Measurements from ENCODE around the gene MRPL23. TPM values are rescaled to one million over a fixed set of nuclear protein-coding genes. Genes with fewer than 3 reads are reported as not detected.
A peak's percentile ranks its signal among the peaks of the same experiment; 100 is the strongest.

Gene MRPL23
- total RNA-seq (ENCODE audit: insufficient read depth, low replicate concordance), result 28.6 TPM

DNA sequence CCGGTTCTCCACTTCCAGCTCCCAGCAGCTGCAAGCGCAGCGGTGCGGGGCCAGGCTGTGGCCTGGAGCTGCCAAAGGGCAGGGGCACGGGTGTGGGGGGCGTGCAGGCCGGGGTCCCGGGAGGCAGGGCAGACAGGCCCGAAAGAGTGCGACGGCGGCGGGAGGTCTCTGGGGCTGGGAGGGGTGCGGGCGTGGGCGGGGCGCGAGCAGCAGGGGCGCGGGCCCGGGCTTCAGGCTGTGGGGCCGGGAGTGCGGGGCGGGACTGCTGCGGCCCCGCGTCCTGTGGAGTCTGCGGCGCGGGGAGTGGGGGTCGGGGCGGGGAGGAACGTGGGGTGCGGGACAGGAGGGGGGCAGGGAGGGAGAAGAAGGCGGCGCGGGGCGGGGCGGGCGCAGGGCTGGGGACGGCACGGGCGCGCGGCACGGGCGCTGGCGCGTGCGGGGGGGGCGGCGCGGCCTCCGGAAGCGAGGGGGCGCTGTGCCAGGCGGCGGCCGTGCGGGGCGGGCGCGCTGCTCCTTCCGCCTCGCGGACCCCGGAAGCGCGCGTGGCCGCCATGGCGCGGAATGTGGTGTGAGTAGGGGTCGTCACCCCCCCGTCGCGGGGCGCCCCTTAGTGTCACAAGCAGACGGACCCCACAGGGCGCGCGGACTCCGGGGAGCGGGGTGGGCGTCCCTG is at the start of gene MRPL23:
Gene MRPL23 (plus strand): TSS at position 521 of the 673 bp plus-strand sequence. CDS start 31 bp downstream, at position 552.
- DNase-seq (ENCODE audit: low spot score), result no peak

DNA sequence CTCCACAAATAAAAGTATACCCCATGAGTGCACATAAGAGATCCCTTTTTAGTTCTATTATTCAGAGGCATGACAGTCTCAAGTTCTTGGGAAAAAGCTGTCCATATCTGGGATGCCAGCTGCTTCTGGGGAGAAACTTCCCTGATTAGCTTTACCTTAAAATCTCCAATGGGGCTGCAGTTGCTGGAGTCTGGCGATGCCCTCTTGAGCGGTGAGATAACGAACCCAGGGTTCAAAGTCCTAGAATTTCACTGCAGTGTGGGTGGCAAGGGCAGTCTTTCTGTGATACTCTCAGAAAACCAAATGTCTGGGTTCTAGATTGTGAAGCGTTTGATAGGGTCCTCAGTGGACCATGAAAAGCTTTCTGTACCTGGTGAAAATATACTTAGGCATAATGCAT is 48.0 kb upstream of the MRPL23 start:
- DNase-seq (ENCODE audit: low spot score), result no peak

DNA sequence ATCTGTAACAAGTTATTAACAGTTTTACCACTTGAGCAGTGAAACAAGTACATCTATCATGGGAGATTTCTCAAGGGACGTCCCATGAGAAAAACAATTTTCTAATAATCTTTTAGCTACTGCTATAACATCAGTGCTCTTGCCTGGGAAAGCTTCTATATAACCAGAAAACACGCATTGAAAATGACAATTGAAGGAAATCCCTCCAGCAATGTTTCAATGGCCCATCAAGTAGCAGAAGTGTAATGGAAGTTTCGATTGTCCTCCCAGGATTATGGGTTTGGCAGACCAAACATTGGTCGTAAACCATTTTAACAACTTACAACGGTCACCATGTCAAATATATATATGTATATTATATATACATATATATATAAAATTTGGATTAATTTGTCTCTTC is 47.4 kb upstream of the MRPL23 start:
- DNase-seq (ENCODE audit: low spot score), result no peak

DNA sequence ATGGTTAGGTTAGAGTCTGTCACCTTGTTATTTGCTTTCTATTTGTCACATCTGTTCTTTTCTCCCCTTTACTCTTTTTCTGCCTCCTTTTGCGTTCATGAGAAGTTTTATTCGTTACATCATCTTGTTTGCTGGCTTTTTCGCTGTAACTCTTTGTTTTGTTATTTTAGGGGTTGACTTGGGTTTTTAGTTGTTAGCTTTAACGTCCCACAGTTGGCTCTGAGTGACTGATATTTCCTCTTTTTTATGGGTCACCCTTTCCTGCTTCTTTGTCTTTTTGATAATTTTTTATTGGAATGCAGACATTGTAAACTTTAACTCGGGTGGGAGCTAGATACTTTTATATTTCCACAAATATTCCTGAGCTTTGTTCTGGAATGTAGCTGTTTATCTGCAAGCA is 41.0 kb upstream of the MRPL23 start:
- peak; percentile 56 for DNase-seq (ENCODE audit: low spot score)

DNA sequence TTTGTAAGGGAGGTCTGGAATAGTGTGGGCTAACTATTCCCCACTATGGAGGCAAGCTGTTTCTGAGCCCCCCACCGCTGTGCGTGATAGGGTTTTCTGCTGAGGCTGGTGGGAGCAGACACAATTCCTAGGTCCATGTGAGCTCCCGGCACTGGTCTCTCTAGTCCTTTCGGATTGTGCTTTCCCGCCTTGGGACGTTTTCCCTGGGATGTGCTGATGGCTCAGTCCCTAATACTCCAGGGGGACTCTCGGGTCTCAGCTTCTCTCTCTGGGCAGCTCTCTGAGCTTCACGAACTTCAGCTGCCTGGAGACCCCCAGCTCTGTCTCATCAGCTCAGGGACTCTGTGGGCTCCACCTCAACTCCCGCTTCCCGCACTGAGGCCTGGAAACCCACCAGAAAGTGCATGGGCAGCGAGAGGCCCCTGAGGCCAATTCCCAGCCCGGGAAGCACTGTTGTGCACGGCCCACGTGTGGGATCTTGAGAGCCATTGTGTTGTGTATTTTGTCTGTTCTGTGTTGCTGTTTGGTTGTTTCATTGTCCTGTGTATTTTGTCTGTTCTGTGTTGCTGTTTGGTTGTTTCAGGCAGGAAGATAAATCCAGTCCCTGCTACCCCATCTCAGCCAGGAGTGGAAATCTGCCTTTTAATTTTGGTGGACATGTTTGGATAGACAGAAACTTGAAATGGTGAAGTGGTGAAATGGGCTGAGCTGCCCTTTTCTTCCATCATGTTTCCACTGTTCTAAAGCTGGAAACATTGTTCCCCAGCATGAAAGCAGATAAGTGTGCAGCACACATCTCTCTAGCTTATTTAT is 40.3 kb upstream of the MRPL23 start:
- DNase-seq (ENCODE audit: low spot score), result no peak

DNA sequence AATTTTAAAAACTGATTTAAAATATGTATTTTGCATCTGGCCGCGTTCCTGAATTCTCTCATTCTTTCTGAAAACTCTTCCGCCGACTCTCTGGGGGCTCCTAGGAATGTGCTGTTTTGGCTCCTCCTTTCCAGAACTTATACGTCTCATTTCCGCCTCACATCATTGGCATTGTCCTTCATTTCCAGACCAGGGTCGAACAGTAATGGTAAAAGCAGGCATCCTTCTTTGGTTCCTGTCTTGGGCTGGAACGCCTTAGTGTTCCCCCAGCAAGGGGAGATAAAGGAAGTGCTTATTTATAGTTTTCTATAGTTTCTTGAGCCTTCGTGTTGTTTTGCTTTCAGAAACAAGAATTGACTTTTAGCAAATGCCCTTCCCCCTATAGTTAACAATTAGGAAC is 38.5 kb upstream of the MRPL23 start:
- DNase-seq (ENCODE audit: low spot score), result peak; percentile 85

DNA sequence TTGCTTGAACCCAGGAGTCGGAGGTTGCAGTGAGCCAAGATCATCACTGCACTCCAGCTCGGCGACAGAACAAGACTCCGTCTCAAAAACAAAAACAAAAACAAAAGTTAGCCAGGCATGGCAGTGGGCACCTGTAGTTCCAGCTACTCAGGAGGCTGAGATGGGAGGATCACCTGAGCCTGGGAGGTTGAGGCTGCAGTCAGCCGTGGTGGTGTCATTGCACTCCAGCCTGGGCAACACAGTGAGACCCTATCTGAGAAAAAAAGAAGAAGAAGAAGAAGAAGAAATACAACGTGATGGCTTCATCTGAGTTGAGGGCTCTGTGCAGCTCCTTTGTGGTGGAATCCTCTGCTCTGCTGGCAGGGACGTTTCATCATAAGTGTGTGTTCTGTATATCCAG is 37.6 kb upstream of the MRPL23 start:
- no peak for DNase-seq (ENCODE audit: low spot score)

DNA sequence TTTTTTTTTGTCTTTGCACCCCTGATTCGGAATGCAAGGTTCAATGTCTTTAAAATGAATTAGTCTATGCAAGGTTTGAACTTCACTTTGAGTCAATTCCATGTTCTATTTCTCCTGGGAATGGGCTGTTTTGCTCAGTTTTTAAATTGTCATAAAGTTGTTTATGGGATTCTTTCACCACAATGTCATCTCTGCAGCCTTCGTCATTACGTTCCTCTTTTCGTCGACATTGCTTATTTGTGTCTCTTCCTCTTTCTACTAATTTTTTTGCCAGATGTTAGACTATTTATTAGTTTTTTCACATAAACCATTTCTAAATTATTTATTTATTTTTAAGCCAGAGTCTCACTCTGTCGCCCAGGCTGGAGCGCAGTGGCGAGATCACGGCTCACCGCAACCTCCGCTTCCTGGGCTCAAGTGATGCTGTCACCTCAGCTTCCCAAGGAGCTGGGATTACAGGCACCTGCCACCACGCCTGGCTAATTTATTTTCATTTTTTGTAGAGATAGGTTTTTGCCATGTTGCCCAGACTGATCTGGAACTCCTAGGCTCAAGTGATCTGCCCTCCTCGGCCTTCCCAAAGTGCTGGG is 34.7 kb upstream of the MRPL23 start:
- DNase-seq (ENCODE audit: low spot score), result no peak

DNA sequence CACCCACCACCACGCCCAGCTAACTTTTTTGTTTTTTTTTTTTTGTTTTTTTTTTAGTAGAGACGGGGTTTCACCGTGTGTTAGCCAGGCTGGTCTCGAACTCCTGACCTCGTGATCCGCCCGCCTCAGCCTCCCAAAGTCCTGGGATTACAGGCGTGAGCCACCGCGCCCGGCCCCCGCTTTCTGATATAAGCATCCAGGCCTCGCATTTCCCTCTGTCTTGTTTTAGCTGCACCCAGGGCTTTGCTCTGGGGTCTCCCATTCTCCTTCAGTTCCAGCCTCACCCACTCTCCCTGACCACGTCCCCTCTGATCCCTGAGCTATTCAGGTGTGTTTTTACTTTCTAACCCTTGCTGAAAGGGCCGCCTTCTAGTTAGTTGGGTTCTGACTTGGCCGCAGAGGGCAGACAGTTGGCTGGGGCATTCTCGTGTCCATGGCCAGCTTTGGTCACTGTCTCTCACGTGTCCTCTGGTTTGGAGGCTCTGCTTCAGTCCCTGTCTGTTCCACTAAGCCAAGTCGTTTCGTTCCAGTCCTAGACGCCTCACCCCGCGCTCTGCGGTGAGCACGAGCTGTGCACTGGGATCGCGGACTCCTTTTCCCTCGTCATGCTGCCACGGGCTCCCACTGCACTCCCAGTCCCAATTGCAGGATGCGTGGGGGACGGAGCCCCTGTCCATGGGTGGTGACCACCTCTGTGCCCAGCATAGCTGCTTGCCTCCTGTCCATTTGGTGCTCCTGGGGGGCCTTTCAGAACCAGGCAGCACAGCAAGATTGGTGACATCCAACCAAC is 33.7 kb upstream of the MRPL23 start:
- no peak for DNase-seq (ENCODE audit: low spot score)

DNA sequence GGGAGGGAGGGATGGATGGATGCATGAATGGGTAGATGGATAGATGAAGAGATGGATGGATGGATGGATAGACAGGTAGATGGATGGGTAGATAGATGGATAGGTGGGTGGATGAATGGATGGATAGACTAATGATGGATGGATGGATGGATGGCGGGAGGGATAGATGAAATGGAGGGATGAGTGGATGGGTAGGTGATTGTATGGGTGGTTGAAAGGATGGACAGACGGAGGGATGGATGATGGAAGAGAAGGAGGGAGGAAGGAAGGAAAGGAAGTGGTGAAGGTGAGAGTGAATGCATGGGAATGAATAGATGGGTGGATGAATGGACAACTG is 31.4 kb upstream of the MRPL23 start:
- DNase-seq (ENCODE audit: low spot score), result no peak

DNA sequence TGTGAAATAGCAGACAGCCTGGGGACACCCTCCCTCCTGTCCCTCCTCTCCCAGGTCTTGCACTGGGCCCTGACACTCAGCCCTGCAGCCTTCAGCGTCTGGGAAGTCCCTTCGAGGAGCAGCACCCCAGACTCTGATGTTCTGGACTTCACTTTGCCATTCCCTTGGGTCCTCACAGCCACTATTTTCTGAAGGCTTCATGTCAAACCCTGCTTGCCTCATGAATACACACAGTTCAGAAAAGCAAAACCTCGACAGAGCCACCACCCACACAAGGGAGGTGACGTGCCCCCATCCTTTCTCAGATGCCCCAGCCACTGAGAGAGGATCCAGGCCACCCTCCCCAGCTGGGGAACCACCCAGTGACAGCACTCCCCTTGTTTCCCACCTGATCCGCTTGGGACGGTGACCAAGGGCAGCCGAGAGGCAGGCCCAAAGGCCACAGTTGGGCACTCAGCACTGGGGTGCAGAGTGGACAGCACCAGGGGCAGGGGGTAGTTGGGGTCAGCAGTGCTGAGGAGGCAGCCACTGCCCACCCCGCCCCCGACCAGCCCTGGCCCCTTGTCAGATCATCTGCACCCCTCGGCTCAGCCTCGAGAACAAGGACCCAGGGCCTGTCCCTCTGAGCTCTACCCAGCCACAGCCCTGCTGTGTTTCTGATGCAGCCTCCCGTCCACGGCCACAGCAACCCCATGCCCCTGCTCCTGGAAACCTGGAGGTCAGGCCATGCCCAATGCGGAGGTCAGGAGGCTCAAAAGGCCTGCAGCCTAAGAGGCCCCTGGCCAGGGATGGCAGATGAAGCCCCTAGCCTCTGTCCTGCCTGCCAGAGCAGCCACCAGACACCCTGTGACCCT is 30.8 kb upstream of the MRPL23 start:
- DNase-seq (ENCODE audit: low spot score), result no peak

DNA sequence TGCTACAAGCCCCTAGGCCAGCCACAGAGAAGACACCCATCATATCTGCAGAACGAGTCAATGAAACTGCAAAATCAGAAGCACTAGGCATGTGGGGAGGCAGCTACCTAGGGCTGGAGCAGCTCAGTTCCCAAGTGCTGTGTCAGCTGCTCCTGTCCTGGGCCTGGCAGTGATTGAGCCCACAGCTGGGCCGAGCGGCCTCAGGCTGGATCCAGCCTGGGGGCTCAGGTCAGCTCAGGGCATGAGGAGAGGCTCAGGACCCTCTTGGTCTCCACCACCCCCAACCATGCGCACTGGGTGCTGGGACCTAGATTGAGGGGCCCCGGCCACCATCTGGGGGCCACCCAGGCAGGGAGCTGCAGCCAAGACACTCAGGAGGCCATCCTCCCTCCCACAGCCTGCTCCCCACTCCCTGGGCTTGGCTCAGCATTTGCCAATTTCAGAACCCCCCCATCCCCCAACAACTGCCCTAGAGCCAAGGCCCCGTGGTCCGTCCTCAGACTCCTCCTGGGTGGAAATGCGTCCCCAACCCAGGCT is 30.1 kb upstream of the MRPL23 start:
- no peak for DNase-seq (ENCODE audit: low spot score)

DNA sequence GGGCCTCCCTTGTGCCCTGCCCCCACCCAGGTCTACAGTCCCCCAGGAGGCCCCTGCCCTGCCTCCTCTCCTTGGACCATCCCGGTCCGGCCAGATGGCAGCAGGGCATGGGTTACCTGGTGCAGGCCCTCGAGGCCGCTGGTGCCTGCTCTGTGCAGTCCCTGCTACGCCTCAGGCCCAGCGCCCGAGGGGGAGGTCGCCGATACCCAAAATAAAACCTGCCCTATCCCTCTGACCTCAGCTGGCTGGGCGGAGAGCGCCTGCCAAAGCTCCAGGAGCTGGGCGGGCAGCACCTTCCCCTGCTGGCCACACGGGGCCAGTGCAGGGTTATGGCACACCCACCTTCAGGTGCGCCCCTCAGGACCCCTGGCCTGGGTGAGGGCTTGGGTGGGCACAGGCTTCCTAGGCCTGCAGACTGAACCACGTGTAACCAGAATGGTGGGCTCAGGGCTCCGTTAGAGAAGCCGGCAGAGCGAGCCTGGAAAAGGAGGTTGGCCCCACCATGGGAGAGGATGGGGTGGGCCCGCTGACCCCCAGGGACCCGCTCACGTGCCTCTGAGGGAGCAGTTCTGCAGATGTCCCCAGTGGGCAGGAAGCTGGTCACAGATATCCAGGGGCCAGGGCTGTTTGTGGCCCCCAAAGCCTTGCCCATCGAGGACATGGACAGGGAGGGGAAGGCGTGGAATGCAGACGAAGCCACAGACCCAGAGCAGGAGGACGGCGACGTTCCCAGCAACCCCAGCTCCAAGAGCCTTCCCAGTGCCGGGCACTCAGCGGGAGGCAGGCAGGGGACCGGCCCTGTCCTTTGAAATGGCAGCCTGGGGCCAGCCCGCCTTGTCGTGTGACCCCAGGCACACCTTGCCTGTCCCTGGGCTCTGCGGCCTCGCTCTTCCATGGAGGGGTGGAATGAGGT is 29.4 kb upstream of the MRPL23 start:
- no peak for DNase-seq (ENCODE audit: low spot score)

DNA sequence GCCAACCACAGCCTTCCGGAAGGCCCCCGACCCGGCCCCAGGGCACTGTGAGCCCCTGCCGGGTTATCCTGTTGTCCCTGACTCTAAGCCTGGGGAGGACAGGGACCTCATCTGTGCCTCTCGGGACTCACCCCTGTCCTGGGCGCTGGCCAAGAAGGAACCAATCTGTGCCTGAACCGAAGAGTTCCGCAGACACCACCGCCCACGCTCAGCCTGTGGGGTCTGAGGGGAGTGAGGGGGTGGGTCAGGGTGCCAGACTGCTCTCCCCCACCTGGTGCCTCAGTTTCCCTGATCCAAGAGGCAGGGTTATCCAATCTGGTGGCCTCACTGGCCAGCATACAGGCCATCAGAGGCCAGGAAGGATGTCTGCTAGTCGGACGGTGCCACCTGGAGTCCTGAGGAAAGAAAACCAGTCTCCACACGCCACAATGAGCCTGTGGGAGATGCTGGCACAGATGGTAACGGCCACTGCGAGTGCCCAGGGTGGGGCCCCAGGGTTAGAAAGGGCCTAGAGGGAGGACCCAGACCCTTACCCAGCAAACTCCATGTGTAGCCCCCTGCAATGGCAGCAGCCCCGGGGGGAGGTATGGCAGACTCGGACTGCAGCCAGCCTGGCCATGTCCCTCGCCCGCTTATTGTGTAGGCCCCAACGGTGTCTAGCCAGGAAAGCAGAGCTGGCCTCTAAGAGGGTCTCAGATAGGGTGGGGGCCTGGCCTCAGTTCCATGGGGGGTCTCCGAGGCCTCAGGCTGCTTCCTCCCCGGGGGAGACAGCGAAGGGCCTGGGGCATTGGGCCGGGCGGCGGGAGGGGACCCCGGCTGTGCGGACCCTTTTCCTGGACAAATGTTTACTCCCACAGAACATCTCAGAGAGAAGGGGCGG is 28.5 kb upstream of the MRPL23 start:
- no peak for DNase-seq (ENCODE audit: low spot score)

DNA sequence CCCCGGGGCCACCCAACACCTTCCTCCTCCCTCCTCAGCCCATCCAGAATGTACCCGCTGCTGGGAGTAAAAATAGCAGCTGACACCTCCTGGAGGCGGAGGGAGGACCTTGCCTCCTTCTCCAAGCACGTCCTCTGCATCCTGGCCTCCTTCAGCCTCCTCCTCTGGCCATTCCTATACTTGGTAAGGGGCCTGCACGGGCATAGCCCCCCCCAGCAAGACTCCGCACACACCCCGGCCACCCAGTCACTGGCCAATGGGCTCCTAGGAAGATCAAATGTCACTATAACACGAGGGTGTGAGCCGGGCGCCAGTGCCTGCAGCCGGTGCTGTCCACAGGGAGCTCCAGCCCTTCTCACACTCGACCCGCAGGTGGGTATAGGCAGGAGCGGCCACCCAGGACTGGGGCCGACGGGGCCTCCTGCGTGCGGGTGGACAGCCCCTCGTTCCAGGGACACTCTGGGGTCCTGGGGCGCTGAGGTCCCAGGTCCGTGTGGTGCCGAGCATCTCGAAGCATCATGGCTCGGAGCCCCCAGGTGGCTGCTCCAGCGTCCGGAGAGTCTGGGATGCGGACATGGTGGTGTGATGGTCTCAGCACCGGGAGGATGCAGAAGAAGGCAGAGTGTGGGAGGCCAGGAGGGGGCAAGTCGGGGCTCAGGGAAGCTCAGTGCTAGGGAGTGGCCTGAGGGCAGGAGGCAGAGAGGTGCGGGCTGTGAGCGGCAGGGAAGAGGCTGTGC is 27.6 kb upstream of the MRPL23 start, which contains the start of gene TNNT3:
Gene TNNT3 (plus strand): TSS at position 313 of the 737 bp plus-strand sequence. CDS start 3,172 bp downstream, outside the sequence.
- no peak for DNase-seq (ENCODE audit: low spot score)

DNA sequence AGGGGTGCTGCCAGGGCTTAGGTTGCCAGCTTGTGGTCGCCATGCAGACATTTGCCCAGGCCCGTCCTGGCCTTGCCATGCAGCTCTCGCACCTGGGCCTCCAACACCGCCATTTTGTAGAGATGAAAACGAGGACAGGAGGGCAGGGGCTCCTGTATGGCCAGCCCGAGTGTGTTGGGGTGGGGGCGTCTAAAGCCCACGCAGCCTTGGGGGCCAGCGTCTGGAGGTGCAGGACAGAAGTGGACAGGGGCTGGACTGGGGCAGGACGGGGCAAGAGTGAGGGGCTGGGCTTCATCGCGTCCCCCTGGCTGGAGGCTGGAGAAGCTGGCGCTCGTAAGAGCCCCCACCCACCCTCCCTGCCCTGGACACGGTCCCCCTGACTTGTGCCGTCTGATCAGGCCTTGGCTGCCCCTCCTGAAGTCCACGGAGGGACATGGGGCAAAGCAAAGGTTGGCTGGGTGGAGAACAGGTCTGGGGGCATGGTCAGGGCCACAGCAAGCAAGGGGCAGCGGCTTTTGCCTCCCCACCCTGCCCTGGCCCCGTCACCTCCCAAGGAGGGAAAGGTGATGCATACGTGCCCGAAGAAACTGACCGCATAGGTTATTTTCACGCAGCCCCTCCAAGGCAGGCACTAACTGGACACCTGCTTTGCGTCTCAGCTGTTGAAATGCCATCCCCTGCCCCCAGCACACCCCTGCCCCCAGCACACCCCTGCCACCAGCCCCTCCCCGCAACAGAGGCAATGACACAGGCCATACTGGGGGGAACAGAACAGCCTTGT is 26.8 kb upstream of the MRPL23 start:
- DNase-seq (ENCODE audit: low spot score), result no peak

Data from umbilical cord (tissue), 2 donors.